ENCODE measurements around the gene NLRP13.

The NLRP13 gene

GRCh38 chr19:55909801-55910200, 22.3 kb downstream of the NLRP13 start:
- no peak overlapping the region for H3K4me3 ChIP-seq (ENCODE audit: low read depth, low read length)
- no peaks in the 10 kb centered on the region for H3K36me3 ChIP-seq (replicated peaks)
- H3K27ac ChIP-seq = no peak overlapping the region
- DNase-seq = no peak
- TF ChIP-seq CTCF (IDR thresholded peaks at IDR 0.05; ENCODE audit: low read depth, low read length, missing control alignments) = no peak
- in situ Hi-C loops (cut with HindIII; ENCODE audit: low pct_ligation_motif_present, low sequenced_read_pairs) = no loop called here
- no peaks in the 10 kb centered on the region for H3K27me3 ChIP-seq (replicated peaks)

- H3K27ac ChIP-seq = no peak overlapping the region
- TF ChIP-seq CTCF (IDR thresholded peaks at IDR 0.05; ENCODE audit: low read depth, low read length, missing control alignments) = no peak
- no peak overlapping the region for H3K4me3 ChIP-seq (ENCODE audit: low read depth, low read length)
- no peaks in the 10 kb centered on the region for H3K27me3 ChIP-seq (replicated peaks)
- no peaks in the 10 kb centered on the region for H3K36me3 ChIP-seq (replicated peaks)
- no peak for DNase-seq
- in situ Hi-C loops (cut with HindIII; ENCODE audit: low pct_ligation_motif_present, low sequenced_read_pairs) = no loop called here
Observed at GRCh38 chr19:55907746-55908145, 24.4 kb downstream of the NLRP13 start.

GRCh38 chr19:55907286-55907685, 24.9 kb downstream of the NLRP13 start:
- no peak overlapping the region for H3K4me3 ChIP-seq (ENCODE audit: low read depth, low read length)
- no peak for TF ChIP-seq CTCF (IDR thresholded peaks at IDR 0.05; ENCODE audit: low read depth, low read length, missing control alignments)

GRCh38 chr19:55902080-55902751, 29.9 kb downstream of the NLRP13 start:
- no peaks in the 10 kb centered on the region for H3K36me3 ChIP-seq (replicated peaks)
- in situ Hi-C loops (cut with HindIII; ENCODE audit: low pct_ligation_motif_present, low sequenced_read_pairs) = no loop called here
- no peak overlapping the region for H3K4me3 ChIP-seq (ENCODE audit: low read depth, low read length)
- no peak for TF ChIP-seq CTCF (IDR thresholded peaks at IDR 0.05; ENCODE audit: low read depth, low read length, missing control alignments)
- no peaks in the 10 kb centered on the region for H3K27me3 ChIP-seq (replicated peaks)
- DNase-seq = no peak
- H3K27ac ChIP-seq = no peak overlapping the region

More at GRCh38 chr19:55907286-55907685, 24.9 kb downstream of the NLRP13 start:
- H3K27ac ChIP-seq = no peak overlapping the region
- H3K27me3 ChIP-seq (replicated peaks) = no peaks in the 10 kb centered on the region
- H3K36me3 ChIP-seq (replicated peaks) = no peaks in the 10 kb centered on the region
- in situ Hi-C loops (cut with HindIII; ENCODE audit: low pct_ligation_motif_present, low sequenced_read_pairs) = no loop called here
- no peak for DNase-seq

- H3K4me3 ChIP-seq (ENCODE audit: low read depth, low read length) = no peak overlapping the region
- DNase-seq = no peak
- no peaks in the 10 kb centered on the region for H3K27me3 ChIP-seq (replicated peaks)
- TF ChIP-seq CTCF (IDR thresholded peaks at IDR 0.05; ENCODE audit: low read depth, low read length, missing control alignments) = no peak
- no peak overlapping the region for H3K27ac ChIP-seq
- in situ Hi-C loops (cut with HindIII; ENCODE audit: low pct_ligation_motif_present, low sequenced_read_pairs) = no loop called here
- H3K36me3 ChIP-seq (replicated peaks) = no peaks in the 10 kb centered on the region
Observed at GRCh38 chr19:55901369-55902079, 30.6 kb downstream of the NLRP13 start.
